GM21360 (cell line): ENCODE data around the gene C16orf74.

Experiments used
- ATAC-seq: cut with Tn5 transposase; IDR thresholded peaks from one replicate; pipeline ENCODE4 v1.9.1; 2021; ENCODE audit warnings: mild to moderate bottlenecking, moderate library complexity; ENCODE audit not compliant: unreplicated experiment

Gene C16orf74

GRCh38 chr16:85698935-85699558 is 51.8 kb downstream of the C16orf74 start:
- no peak for ATAC-seq

- no peak for ATAC-seq
Measured at GRCh38 chr16:85698459-85698891, 52.4 kb downstream of the C16orf74 start.

GRCh38 chr16:85697431-85697830 is 53.5 kb downstream of the C16orf74 start:
- no peak for ATAC-seq

- no peak for ATAC-seq
Measured at GRCh38 chr16:85696781-85697180, 54.1 kb downstream of the C16orf74 start.

- ATAC-seq = no peak
Measured at GRCh38 chr16:85695196-85696128, 55.4 kb downstream of the C16orf74 start.

DNA sequence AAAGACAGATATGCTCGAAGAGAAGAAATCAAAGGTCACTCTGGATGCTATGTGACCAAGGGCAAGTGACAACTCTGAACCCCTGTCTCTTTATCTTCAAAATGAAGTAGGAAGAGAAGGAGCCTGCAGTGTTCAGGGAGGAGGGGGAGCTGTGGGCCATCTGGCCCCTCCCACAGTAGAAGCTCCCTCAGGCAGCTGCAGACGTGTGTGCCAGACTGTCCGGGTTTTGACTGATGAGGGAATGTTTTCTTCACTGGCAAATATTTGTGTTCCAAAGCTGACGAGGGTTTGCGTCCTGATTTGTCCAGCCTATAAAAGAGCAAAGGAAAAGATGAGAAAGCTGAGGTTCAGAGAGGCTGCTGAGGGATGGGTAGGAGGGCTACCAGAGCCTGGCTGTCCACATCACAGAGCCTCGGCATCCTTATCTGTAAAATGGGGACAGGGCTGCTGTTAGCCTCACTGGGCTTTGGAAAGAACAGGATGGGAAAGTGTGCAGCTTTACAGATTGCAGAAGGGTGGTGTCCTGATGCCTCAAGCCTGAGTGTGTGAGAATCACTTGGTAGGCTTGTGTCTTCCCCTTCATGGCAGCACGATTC is 60.3 kb downstream of the C16orf74 start:
- no peak for ATAC-seq

DNA sequence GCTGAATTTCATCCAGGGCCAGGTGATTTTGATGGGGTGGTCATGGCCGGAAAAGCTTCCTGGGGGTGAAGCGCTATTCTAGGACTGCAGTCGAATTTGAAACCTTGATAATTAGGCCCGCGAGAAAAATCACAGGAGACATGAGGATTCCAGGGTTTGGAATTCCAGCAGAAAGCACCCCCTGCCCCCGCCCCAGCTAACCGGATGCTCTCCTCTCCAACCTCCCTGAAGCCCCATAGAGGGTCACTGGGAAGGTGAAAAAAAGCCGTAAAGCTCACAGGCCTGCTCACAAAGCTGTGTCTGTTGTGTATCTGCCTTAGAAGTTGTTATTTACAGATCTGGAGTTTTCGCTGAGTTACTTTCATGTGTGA is 61.0 kb downstream of the C16orf74 start:
- ATAC-seq = no peak

DNA sequence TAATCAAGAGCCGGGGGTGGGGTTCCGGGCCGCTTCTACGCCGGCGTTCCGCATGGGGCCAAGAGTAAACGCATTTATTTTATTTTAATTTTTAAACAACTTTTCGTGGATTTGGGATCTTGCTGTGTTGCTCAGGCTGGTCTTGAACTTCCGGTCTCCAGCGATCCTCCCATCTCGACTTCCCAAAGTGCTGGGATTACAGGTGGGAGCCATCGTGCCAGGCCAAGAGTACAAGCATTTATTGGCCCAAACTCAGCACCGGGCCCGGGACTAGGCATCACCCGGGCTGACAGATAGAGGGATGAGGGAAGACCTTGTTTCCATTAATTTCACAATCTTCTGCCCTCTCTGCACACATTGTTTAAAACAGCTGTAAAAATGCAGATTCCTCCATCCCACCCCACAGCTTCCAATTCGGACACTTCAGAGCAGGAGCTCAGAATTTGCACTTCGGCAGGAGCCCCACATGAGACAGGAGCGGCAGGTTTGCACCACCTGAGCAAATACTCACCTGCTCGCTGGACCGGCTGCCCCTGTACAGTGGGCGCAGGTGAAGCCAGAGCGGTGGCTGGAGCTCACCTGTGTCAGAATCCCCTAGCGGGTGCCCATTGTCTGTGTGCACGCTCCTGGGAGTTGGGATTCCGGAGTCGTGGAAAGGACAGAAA is 61.5 kb downstream of the C16orf74 start:
- ATAC-seq = no peak

DNA sequence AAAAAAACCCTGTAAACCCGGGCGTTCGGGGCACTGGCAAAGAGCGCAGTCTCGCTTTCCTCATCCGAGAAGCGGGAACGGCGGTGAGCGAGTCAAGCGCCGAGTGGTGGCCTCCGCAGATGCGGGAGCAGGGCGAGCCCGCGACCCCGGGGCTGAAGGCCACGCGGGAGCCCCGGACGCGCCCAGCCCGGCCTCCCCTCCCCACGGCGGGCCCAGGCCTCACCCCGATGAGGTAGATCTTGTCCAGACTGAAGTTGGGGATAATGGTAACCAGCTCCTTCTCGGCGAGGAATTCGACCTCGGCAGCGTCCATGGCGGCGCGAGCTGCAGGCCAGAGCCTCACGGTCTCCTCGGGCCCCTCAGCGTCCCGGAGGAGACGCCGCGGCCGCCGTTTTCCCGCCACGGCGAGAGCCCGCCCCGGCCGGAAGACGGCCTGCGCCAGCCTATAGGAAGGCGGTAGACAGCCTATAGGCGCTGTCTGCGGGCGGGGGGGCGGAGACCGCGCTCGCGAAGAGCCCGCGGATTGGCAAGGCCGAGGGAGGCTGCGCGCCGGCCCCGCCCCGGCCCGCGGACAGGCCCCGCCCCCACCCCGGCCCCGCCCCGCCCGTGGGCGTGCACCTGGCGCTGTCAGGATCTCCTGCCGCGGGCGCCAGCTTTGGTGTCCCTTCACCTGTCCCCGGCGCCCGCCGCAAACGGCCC is 62.2 kb downstream of the C16orf74 start, which contains the start of gene GINS2:
GINS2 (minus strand) TSS at position 369 of the 699 bp plus-strand sequence; CDS start at position 313, 56 bp downstream.
- peak; percentile 87 for ATAC-seq

DNA sequence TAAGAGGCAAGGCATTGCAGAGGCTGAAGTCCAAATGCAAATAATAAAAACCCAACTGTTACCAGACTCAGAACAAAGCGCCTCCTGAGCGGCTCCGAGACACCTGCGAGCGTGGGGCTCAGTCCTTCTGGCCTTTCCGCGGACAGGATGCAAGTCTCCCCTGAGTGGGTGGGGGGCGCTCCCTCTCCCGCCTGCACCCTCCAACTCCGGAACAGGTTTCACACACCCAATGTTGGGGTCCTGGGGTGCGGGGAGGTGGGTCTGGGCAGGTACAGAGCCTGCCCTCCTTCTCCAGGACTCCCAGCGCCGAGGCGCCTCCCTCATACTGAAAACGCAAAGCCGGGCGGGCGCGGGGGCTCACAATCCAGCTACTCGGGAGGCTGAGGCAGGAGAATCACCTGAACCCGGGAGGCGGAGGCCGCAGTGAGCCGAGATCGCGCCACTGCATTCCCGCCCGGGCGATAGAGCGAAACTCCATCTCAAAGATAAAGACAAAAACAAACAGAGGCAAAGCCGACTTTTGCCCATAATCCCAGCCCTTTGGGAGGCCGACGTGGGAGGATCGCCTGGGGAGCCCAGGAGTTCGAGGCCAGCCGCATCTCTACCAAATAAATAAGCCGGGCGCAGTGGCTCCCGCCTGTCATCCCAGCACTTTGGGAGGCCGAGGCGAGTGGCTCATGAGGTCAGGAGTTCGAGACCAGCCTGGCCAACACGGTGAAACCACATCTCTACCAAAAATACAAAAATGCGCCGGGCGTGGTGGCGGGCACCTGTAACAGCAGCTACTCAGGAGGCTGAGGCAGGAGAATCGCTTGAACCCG is 63.0 kb downstream of the C16orf74 start:
- ATAC-seq = no peak

DNA sequence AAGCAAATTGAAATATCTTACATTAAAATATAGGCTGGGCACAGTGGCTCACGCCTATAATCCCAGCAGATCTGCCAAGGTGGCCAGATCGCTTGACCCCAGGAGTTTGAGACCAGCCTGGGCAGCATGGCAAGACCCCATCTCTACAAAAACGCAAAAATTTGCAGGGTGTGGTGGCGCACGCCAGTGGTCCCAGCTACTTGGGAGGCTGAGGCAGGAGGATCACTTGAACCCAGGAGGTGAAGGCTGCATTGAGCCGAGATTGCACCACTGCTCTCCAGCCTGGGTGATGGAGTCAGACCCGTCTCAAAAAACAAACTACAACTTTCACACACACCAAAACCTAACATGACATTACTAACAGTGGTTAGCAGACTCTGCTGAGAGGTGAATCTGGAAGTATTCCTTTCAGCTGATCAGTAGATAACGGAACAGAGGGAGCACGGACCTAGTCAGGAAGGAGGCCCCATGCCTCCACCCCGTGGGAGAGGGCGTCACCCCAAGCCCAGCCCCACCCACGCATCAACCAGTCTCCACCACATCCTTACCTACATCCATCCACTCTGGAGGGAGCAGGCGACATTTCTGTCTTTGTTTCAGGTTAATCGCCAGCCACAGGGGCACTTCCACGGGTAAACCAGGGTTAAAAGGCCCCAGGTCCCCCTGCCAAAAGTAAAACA is 63.8 kb downstream of the C16orf74 start:
- ATAC-seq = no peak

GRCh38 chr16:85685251-85685650 is 65.6 kb downstream of the C16orf74 start:
- no peak for ATAC-seq

DNA sequence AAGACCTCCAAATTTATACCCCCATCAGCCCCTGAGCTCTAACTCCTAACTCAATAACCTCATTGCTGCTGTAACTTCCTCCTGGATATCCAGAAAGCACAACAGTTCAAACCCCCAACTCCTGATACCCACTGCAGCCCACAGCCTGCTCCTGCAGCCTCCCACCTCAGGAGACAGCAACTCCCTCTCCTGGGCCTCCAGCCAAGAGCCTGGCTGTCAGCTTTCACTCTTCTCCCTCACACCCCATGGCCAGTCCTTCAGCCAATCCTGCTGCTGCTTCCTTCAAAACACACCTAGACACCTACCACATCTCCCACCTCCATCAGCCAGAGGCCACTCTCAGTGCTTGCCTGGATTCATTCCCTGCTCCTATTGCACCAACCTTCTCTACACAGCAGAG is 67.5 kb downstream of the C16orf74 start:
- ATAC-seq = no peak

DNA sequence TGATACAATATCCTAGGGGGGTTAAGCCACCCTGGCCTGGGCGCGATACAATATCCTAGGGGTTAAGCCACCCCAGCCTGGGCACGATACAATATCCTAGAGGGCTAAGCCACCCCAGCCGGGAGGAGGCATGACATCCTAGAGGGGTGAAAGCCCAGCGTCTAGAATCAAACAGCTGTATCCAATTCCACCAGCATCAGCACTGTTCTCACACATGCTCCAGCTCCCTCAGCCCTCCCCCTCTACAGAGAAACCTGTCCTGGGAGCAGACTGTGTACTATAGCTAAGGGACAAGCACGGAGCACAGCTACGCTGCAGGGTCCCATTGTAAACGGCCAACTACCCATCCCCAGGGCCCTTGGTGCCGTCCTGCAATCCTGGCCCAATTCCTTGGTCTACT is 68.4 kb downstream of the C16orf74 start:
- no peak for ATAC-seq

DNA sequence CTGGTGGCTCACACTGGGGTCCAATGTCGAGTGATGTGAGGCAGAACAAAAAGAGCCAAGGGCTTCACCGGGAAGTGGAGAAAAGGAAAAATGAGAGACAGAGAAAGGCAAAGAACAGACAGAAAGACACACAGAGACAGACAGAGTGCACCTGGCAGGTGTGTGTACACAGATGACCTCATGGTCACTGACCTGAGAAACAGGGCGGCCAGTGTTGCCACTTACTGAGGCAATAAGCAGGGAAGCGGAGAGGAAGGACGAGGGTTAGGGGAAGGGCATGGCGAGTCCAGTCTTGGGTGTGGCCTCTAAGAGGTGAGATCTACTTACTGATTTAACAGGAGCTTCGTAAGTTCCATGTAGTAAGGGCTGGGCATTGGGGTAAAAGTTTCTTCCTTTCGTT is 69.6 kb downstream of the C16orf74 start:
- no peak for ATAC-seq

DNA sequence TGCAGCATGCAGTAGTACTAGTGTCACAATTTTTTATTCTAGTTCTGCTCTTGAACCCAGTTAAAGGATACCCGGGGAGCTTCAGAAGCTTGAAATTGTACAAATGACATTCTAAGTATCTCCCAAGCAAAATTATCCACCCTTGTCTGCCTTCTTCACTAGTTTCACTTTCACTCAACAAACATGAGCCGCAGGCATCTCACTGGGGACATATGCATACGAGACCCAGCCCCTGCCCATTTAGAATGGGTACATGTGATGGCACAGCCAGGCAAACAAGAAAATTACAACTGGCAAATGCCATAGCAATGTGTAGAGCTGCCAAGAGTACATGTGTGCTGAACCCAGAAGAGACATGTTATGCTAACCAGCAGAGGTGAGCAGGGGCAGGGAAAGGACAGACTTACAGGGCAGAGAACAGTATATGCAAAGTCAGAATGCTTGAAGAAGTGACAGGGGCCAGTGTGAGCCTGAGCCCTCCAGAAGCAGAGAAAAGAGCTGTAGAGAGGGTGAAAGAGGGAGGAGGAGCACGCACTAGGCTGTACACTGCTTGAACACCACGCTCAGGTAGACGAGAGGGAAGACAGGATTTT is 70.4 kb downstream of the C16orf74 start:
- no peak for ATAC-seq

DNA sequence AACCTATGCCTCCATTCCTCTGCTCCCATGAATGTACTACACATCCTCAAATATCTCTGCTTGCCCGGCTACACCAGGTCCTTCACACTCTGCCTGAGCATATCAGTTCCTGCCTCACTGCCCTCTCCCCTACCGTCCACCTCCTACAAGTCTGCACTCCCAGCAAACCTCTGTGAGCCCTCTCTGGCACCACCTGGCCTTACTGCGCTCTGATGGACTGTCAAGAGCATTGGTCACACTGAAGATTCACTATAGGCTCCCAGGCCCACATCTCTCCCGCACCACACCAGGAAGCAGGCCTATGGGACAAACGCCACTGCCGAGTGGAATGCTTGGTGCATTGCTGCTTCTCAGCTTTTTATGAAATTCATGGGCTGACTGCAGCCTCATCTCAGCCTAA is 71.0 kb downstream of the C16orf74 start:
- no peak for ATAC-seq

DNA sequence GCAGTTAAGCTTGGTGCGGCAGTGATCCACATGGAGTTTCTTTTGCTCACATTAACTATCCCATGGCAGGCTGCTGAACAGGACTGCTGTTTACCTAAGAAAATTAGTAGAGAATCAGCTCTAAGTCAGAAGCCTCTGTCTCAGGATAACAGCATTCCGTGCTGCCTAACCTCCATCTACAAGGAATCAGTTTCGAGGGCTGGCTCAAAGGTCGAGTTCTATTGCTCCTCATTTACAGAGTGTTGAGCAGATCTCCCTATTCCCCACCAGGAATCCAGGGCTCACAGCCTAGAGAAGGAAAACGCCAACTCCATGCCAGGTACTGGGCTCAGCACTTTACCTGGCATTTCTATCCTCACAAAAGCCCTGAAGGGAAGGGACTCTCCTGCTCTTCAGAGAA is 72.1 kb downstream of the C16orf74 start:
- ATAC-seq = no peak

- ATAC-seq = no peak
Measured at GRCh38 chr16:85678016-85678415, 72.9 kb downstream of the C16orf74 start.
